HL-60/S4 treated with retinoic acid at 250 ng/mL for 4 days and 3 days (cell line): ENCODE results near the gene SNAP29.
"Not testable (repeated sequence)": the region's sequence is repeated elsewhere in the genome, so short reads cannot be mapped to it uniquely, and the experiment has no call there.

Experiments used
- in situ Hi-C: fragments of 300-500 bp; cut with MboI; formaldehyde crosslinking; loops from 2 replicates; pipeline ENCODE4 v1.7.0; 2022; ENCODE audit warnings: low sequenced_read_pairs

SNAP29 gene

GRCh38 chr22:20926243-20926642, 67.4 kb downstream of the SNAP29 start:
- in situ Hi-C loops: no loop called here

- in situ Hi-C loops: no loop called here
Measured at GRCh38 chr22:20927940-20928572, 69.2 kb downstream of the SNAP29 start.

GRCh38 chr22:20928573-20928967, 69.8 kb downstream of the SNAP29 start:
- in situ Hi-C loops: no loop called here

GRCh38 chr22:20930004-20930403, 71.2 kb downstream of the SNAP29 start:
- in situ Hi-C loops: no loop called here

- in situ Hi-C loops: not testable (repeated sequence)
Measured at GRCh38 chr22:20930435-20930834, 71.6 kb downstream of the SNAP29 start.

- in situ Hi-C loops: no loop called here
Measured at GRCh38 chr22:20931126-20931654, 72.4 kb downstream of the SNAP29 start.

- in situ Hi-C loops: no loop called here
Measured at GRCh38 chr22:20933910-20934309, 75.1 kb downstream of the SNAP29 start.

GRCh38 chr22:20935049-20935448, 76.2 kb downstream of the SNAP29 start:
- in situ Hi-C loops: not testable (repeated sequence)

GRCh38 chr22:20935780-20936539, 77.2 kb downstream of the SNAP29 start:
- in situ Hi-C loops: not testable (repeated sequence)

GRCh38 chr22:20937031-20937793, 78.4 kb downstream of the SNAP29 start:
- in situ Hi-C loops: no loop called here

- in situ Hi-C loops: no loop called here
Measured at GRCh38 chr22:20937794-20938671, 79.2 kb downstream of the SNAP29 start.

- in situ Hi-C loops: not testable (repeated sequence)
Measured at GRCh38 chr22:20939457-20940185, 80.8 kb downstream of the SNAP29 start.

GRCh38 chr22:20940186-20940651, 81.4 kb downstream of the SNAP29 start:
- in situ Hi-C loops: no loop called here
